Esophagus muscularis mucosa (tissue), 4 donors: Measurements from ENCODE around the gene ZDHHC20.

ENCODE experiments used
- CTCF ChIP-seq, 3 experiments: fragments of 200-600 bp in 2 of 3; fragments of 450-650 bp in 1 of 3; sonication (generic) in 2 of 3; IDR thresholded peaks; one replicate each; pipeline ENCODE4 v1.5.1; 2017 to 2019; ENCODE audit warnings: antibody characterized with exemption in 3 of 3, mild to moderate bottlenecking in 2 of 3, moderate library complexity in 1 of 3
- EP300 ChIP-seq: sonication (generic); formaldehyde crosslinking; IDR thresholded peaks from one replicate; pipeline ENCODE4 v1.6.1; 2017; ENCODE audit warnings: antibody characterized with exemption
- POLR2AphosphoS5 ChIP-seq, 2 donors: sonication (generic); formaldehyde crosslinking; IDR thresholded peaks; one replicate each; pipeline ENCODE4 v1.6.1; 2017; ENCODE audit warnings: antibody characterized with exemption in 2 of 2

- TF ChIP-seq POLR2AphosphoS5 (IDR thresholded peaks at IDR 0.05) (no peak), CTCF (IDR thresholded peaks at IDR 0.05) (no peak), EP300 (no peak)
Observed at GRCh38 chr13:21343659-21344058, 115.4 kb downstream of the ZDHHC20 start.
